K562 (cell line): Measurements from ENCODE around the gene RAB4B. TPM values are rescaled to one million over a fixed set of nuclear protein-coding genes. Genes with fewer than 3 reads are reported as not detected.

Experiments
- DACH1 ChIP-seq: fragments of 450-650 bp; IDR thresholded peaks from 2 replicates; pipeline ENCODE4 v1.6.1; 2018; ENCODE audit not compliant: partially characterized antibody
- DDX20 ChIP-seq: fragments of 450-650 bp; IDR thresholded peaks from 2 replicates; pipeline ENCODE4 v1.6.1; 2016; ENCODE audit warnings: missing genetic modification characterization, low read depth, mild to moderate bottlenecking, missing compliant biosample characterization, moderate library complexity
- HNRNPLL ChIP-seq: fragments of 200-400 bp; formaldehyde crosslinking; IDR thresholded peaks from 2 replicates; pipeline ENCODE4 v1.6.1; 2017; ENCODE audit warnings: low read length, low read depth, mild to moderate bottlenecking; ENCODE audit not compliant: poor library complexity, severe bottlenecking
- NR4A1 ChIP-seq, 2 experiments: fragments of 250-450 bp in 1 of 2; fragments of 450-650 bp in 1 of 2; sonication (Bioruptor Pico) in 1 of 2; IDR thresholded peaks; 2 replicates each; pipeline versions ENCODE4 v1.4.0 to v1.6.1; 2016 to 2020; ENCODE audit warnings: mild to moderate bottlenecking in 2 of 2, missing compliant biosample characterization in 1 of 2, missing genetic modification characterization in 1 of 2, moderate library complexity in 1 of 2
- NRF1 ChIP-seq, 2 experiments: fragments of 450-650 bp; IDR thresholded peaks in 1 of 2; conservative IDR thresholded peaks in 1 of 2; 2 replicates each; pipeline ENCODE4 v1.6.1; 2014; ENCODE audit warnings: mild to moderate bottlenecking in 2 of 2
- TSC22D4 ChIP-seq: fragments of 450-650 bp; IDR thresholded peaks from 2 replicates; pipeline ENCODE4 v1.6.1; 2016; ENCODE audit warnings: missing genetic modification characterization, missing biosample characterization, control low read depth
- ZC3H4 ChIP-seq: sonication (generic); formaldehyde crosslinking; IDR thresholded peaks from 2 replicates; pipeline ENCODE4 v1.9.0; 2021; ENCODE audit warnings: missing genetic modification reagents, borderline replicate concordance
- ZFP30 ChIP-seq: fragments of 250-450 bp; sonication (Bioruptor Pico); IDR thresholded peaks from 2 replicates; pipeline ENCODE4 v1.8.0; 2022; ENCODE audit warnings: moderate library complexity, mild to moderate bottlenecking, inconsistent platforms, borderline replicate concordance
- ZNF175 ChIP-seq: fragments of 200-800 bp; sonication (Bioruptor generic); IDR thresholded peaks from 2 replicates; pipeline ENCODE4 v1.6.1; 2016; ENCODE audit warnings: low read depth, mild to moderate bottlenecking, missing genetic modification characterization, missing compliant biosample characterization
- polyA plus RNA-seq, 8 experiments: library from polyadenylated mRNA; depleted of rRNA in 4 of 8; stranded (reverse) in 5 of 8; unstranded in 3 of 8; fragments of >200 nt; fragmentation: Nextera tagmentation in 2 of 8; fragmentation: Illumina TruSeq in 1 of 8; extraction: Ambion mirVana in 2 of 8; extraction: Trizol in 1 of 8; gene quantifications; 2 replicates each; pipeline versions ENCODE4 v1.2.1 to v1.2.3, GENCODE V29; 2011 to 2014; ENCODE audit warnings: inconsistent platforms in 1 of 8, missing spikeins in 1 of 8
- total RNA-seq, 7 experiments: library from RNA; depleted of rRNA in 6 of 7; stranded (reverse); fragments of >200 nt in 6 of 7; fragmentation: Illumina TruSeq in 2 of 7; extraction: Trizol in 2 of 7; gene quantifications; 2 replicates each; pipeline versions ENCODE4 v1.2.1 to v1.2.3, GENCODE V29; 2011 to 2021; ENCODE audit warnings: low replicate concordance in 1 of 7
- TF ChIP-seq, protein P1 (sequence below): fragments of 450-650 bp; formaldehyde crosslinking; conservative IDR thresholded peaks from 2 replicates; pipeline ENCODE4 v1.4.0; 2022; ENCODE audit warnings: mild to moderate bottlenecking, missing genetic modification characterization
- TF ChIP-seq, protein P2 (sequence below): fragments of 250-450 bp; sonication (Bioruptor Pico); IDR thresholded peaks from 2 replicates; pipeline ENCODE4 v1.4.0; 2020

The RAB4B gene
- total and polyA plus RNA-seq, 9 of the 15 experiments (the other 6 are each of a cell fraction or from before 2014, with no cell fraction given) = 0.28 to 20.4 (median 9.0) TPM

GRCh38 chr19:40750058-40750873 lies 27.8 kb upstream of the RAB4B start, which contains the start of gene ACTMAP (continued):
- TF ChIP-seq NR4A1 (CRISPR knock-in tag; IDR thresholded peaks at IDR 0.05) (no peak), NR4A1 (tag; IDR thresholded peaks at IDR 0.05) (peak; percentile 87), ZC3H4 (CRISPR knock-in tag) (no peak), ZNF175 (CRISPR knock-in tag) (peak; percentile 88), DACH1 (peak; percentile 89), TSC22D4 (tag) (no peak), ZFP30 (CRISPR knock-in tag) (no peak), NRF1 (conservative IDR thresholded peaks at IDR 0.05 in 1 of 2, IDR thresholded peaks at IDR 0.05 in 1 of 2) (peak; percentile 68 to 78; a peak in 3 of 4 replicates), DDX20 (tag) (no peak), HNRNPLL (no peak)
- TF ChIP-seq, protein P1, sequence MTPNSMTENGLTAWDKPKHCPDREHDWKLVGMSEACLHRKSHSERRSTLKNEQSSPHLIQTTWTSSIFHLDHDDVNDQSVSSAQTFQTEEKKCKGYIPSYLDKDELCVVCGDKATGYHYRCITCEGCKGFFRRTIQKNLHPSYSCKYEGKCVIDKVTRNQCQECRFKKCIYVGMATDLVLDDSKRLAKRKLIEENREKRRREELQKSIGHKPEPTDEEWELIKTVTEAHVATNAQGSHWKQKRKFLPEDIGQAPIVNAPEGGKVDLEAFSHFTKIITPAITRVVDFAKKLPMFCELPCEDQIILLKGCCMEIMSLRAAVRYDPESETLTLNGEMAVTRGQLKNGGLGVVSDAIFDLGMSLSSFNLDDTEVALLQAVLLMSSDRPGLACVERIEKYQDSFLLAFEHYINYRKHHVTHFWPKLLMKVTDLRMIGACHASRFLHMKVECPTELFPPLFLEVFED (CRISPR knock-in tag) = peak; percentile 64
- TF ChIP-seq, protein P2, sequence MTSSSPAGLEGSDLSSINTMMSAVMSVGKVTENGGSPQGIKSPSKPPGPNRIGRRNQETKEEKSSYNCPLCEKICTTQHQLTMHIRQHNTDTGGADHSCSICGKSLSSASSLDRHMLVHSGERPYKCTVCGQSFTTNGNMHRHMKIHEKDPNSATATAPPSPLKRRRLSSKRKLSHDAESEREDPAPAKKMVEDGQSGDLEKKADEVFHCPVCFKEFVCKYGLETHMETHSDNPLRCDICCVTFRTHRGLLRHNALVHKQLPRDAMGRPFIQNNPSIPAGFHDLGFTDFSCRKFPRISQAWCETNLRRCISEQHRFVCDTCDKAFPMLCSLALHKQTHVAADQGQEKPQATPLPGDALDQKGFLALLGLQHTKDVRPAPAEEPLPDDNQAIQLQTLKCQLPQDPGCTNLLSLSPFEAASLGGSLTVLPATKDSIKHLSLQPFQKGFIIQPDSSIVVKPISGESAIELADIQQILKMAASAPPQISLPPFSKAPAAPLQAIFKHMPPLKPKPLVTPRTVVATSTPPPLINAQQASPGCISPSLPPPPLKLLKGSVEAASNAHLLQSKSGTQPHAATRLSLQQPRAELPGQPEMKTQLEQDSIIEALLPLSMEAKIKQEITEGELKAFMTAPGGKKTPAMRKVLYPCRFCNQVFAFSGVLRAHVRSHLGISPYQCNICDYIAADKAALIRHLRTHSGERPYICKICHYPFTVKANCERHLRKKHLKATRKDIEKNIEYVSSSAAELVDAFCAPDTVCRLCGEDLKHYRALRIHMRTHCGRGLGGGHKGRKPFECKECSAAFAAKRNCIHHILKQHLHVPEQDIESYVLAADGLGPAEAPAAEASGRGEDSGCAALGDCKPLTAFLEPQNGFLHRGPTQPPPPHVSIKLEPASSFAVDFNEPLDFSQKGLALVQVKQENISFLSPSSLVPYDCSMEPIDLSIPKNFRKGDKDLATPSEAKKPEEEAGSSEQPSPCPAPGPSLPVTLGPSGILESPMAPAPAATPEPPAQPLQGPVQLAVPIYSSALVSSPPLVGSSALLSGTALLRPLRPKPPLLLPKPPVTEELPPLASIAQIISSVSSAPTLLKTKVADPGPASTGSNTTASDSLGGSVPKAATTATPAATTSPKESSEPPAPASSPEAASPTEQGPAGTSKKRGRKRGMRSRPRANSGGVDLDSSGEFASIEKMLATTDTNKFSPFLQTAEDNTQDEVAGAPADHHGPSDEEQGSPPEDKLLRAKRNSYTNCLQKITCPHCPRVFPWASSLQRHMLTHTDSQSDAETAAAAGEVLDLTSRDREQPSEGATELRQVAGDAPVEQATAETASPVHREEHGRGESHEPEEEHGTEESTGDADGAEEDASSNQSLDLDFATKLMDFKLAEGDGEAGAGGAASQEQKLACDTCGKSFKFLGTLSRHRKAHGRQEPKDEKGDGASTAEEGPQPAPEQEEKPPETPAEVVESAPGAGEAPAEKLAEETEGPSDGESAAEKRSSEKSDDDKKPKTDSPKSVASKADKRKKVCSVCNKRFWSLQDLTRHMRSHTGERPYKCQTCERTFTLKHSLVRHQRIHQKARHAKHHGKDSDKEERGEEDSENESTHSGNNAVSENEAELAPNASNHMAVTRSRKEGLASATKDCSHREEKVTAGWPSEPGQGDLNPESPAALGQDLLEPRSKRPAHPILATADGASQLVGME (CRISPR knock-in tag) = peak; percentile 85; the same call in 1 of the 2 replicates
